SK-N-SH (cell line): Measurements from ENCODE around the gene MLKL.

Source experiments
- CTCF ChIP-seq: fragments of 200-600 bp; sonication (generic); IDR thresholded peaks from 2 replicates; pipeline ENCODE4 v1.6.1; 2017; ENCODE audit warnings: antibody characterized with exemption, mild to moderate bottlenecking, moderate library complexity
- EZH2phosphoT487 ChIP-seq: fragments of 200-600 bp; sonication (generic); IDR thresholded peaks from 2 replicates; pipeline ENCODE4 v1.6.1; 2017; ENCODE audit warnings: low read depth, mixed run types, mild to moderate bottlenecking, antibody characterized with exemption, moderate library complexity, borderline replicate concordance
- GATA2 ChIP-seq: sonication (generic); formaldehyde crosslinking; IDR thresholded peaks from 2 replicates; pipeline ENCODE4 v1.5.0; 2020; ENCODE audit warnings: mild to moderate bottlenecking, missing genetic modification reagents
- MAX ChIP-seq: IDR thresholded peaks from 2 replicates; pipeline ENCODE4 v1.4.0; 2012; ENCODE audit warnings: low read depth
- MXI1 ChIP-seq: IDR thresholded peaks from 2 replicates; pipeline ENCODE4 v1.6.1; 2012; ENCODE audit warnings: mild to moderate bottlenecking, low read depth, low read length, improper control_type of control experiment
- PBX3 ChIP-seq: IDR thresholded peaks from 2 replicates; pipeline ENCODE4; 2012
- POLR2AphosphoS5 ChIP-seq: IDR thresholded peaks from 2 replicates; pipeline ENCODE4 v1.6.1; 2012; ENCODE audit warnings: low read depth, low read length
- RCOR1 ChIP-seq: fragments of 150-350 bp; IDR thresholded peaks from 2 replicates; pipeline ENCODE4 v1.6.1; 2017; ENCODE audit warnings: antibody characterized with exemption, low read length
- REST ChIP-seq: IDR thresholded peaks from 2 replicates; pipeline ENCODE4 v1.6.1; 2012; ENCODE audit warnings: mild to moderate bottlenecking, low read depth, low read length, moderate library complexity
- RFX5 ChIP-seq: IDR thresholded peaks from 2 replicates; pipeline ENCODE4 v1.6.1; 2012; ENCODE audit warnings: mild to moderate bottlenecking, improper control_type of control experiment, low read length
- RXRA ChIP-seq: IDR thresholded peaks from 2 replicates; pipeline ENCODE4 v1.4.0; 2012; ENCODE audit warnings: low read depth, mild to moderate bottlenecking, borderline replicate concordance
- TAF1 ChIP-seq: IDR thresholded peaks from 2 replicates; pipeline ENCODE4 v1.6.1; 2012; ENCODE audit warnings: low read depth, mild to moderate bottlenecking, low read length, moderate library complexity, borderline replicate concordance
- USF2 ChIP-seq: fragments of 150-350 bp; IDR thresholded peaks from 2 replicates; pipeline ENCODE4 v1.6.1; 2017; ENCODE audit warnings: antibody characterized with exemption, low read length, low read depth, borderline replicate concordance
- ZBTB33 ChIP-seq: IDR thresholded peaks from 2 replicates; pipeline ENCODE4 v1.4.0; 2012; ENCODE audit warnings: low read depth, borderline replicate concordance

GRCh38 chr16:74682556-74682955, 18.1 kb downstream of the MLKL start:
- TF ChIP-seq RCOR1 = no peak
- no peak for TF ChIP-seq CTCF
- TF ChIP-seq RXRA = no peak
- no peak for TF ChIP-seq ZBTB33
- no peak for TF ChIP-seq MXI1
- TF ChIP-seq POLR2AphosphoS5 = no peak
- no peak for TF ChIP-seq MAX
- TF ChIP-seq GATA2 (CRISPR knock-in tag) = no peak
- TF ChIP-seq TAF1 = no peak
- TF ChIP-seq EZH2phosphoT487 = no peak
- TF ChIP-seq RFX5 = no peak
- no peak for TF ChIP-seq REST
- TF ChIP-seq PBX3 = no peak
- TF ChIP-seq USF2 = no peak
